HS-5 (cell line): ENCODE data around the gene PLCG1.

Source experiments
- DNase-seq: peaks from one replicate; pipeline ENCODE4 v3.0.0-alpha.2; 2012; ENCODE audit warnings: low read depth

Gene PLCG1

DNA sequence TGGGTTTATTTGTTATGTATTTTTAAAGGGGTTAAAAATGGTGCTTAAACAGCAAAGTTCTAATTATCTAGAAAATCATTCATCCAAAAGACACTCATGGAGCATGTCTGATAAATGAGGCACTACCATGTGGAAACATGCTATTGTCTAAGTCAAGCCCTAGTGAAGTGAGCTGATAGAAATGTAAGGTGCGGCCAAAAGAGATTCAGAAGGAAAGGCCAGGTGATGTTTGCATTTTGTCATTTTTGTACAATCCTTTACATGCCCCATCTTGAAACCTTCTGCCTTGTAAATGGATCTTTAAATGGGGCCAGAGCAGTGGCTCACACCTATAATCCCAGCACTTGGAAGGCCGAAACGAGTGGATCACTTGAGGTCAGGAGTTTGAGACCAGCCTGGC, 77.3 kb downstream of the PLCG1 start:
- no peak for DNase-seq

DNA sequence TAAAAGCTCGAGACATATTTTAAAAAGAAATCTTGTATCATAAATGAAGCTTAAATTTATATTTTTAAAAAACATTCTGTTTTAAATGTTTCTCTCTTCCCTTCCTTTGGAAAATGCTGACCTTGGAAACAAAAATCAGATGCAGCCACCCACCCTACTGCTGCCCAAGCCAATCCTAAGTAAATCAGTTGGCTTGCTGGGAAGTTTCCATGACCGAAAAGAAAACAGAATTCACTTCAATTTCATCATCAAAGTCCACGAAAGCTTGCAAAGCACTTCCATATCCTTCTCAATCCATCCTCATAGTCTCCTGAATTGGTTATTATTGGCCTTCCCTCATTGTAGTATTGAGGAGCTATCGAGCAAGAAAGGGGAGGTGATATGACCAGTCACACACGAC, 80.1 kb downstream of the PLCG1 start:
- no peak for DNase-seq

DNA sequence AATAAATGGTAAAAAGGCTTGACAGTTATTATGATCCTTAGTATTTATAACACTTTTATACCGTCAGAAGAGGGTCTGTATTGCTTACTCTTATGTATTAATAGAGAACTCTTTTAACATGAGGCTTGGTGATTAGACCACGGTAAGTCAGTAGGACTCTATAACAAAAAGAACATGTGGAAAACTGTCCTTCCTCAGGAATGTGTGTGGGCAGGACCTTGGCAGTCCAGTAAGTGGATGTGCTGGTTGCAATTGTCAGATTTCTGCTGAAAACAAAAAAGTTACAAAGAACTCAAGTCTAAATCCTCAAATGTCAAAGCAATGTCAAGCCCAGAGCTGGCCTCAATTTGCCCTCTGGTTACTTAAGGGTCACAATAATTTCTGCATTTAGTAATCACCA, 81.1 kb downstream of the PLCG1 start:
- DNase-seq = no peak

GRCh38 chr20:41219824-41220223, 82.5 kb downstream of the PLCG1 start:
- no peak for DNase-seq

DNA sequence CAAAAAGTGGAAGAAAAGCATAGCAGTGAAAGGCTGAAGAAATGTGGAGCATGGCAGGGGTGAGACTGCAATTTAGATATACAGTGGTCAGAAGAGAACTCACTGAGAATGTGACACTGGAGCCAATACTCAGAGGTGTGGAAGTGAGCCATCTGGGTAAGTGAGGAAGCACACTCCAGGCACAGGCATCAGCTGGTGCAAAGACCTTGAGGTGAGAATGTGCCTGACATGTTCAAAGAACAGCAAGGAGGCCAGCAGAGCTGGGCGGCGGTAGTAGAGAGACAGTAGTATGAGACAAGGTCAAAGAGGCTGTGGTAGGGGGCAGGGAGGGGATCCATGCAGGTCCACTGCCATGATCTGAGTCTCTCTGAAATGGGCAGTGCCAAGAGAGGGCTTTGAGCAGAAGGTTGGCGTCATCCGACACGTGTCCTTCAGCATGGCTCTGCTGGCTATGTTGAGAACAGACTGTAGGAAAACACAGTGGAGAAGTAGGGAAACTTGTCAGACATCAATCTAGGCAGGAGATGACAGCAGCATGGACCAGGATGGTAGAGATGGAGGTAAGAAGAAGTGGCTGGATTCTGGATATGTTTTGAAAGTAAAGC, 84.4 kb downstream of the PLCG1 start:
- no peak for DNase-seq

- DNase-seq = no peak
Observed at GRCh38 chr20:41222296-41222695, 85.0 kb downstream of the PLCG1 start.

GRCh38 chr20:41222703-41223102, 85.4 kb downstream of the PLCG1 start:
- no peak for DNase-seq

GRCh38 chr20:41223112-41223511, 85.8 kb downstream of the PLCG1 start:
- no peak for DNase-seq

- no peak for DNase-seq
Observed at GRCh38 chr20:41224281-41224680, 86.9 kb downstream of the PLCG1 start.

DNA sequence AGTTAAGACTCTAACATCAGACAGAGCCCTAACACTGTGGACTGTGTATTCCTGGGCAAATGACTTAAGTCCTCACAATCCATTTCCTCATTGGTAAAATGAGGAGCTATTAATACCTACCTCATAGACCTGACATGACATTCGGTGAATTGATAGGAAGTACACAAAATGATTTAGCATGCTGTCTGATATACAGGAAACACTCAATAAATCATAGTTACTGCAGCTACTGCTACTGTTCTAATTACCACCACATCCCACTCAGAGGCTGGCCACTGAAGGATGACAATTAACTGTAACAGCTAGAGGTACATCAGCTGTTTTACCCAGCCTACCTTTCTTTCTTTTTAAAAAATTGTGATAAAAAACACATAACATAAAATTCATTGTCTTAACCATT, 87.7 kb downstream of the PLCG1 start:
- no peak for DNase-seq

- no peak for DNase-seq
Observed at GRCh38 chr20:41226426-41226825, 89.1 kb downstream of the PLCG1 start.
